NOMO-1 (cell line): Measurements from ENCODE around the gene MINDY4.

Source experiments
- DNase-seq, 2 experiments: peaks; one replicate each; lab custom pipeline; 2025; ENCODE audit not compliant: unreplicated experiment in 2 of 2; lab: John Stamatoyannopoulos, UW

MINDY4 gene

DNA sequence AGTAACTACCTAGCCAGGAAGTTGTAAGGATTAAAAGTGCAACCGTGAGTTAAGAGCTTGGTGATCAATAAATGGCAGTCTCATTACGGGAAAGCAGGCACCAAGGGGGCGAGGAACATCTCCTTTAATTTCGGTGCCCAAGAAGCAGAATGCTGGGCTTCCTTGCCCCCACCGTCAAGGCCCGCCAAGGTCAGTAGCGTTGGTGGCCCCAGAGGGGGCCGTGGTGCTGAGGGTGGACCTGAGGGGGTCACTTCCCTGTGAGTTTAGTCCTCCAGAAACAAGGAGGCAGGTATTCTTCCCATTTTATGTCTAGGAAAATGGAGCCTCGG lies 408 bp upstream of the MINDY4 start:
- DNase-seq, result no peak

DNA sequence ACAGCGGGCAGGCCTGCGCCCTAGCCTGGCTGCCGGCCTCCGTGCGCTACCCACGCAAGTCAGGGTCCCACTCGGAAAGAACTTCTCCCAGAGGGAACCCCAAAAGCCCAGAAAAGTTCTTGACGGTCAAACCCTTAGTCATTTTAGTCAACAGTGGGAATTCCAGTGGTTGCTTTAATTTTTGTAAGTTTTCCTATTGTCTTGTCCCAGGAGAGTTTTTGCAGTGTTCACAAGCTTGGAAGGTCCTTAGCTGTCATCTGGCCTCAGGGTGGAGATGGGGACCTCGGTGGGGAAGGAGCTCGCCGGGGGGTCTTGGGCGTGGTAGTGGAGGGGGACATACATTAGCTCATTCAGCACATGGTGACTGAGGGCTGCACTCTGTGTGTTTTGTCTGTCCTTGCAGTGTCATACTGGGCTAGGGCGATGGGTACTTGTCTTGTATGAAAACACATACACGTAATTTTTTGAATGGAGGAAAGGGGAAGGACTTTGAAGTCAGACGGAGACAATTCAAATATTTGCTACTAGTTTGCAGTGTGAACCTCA lies 736 bp downstream of the MINDY4 start:
- peak in 1 of 2 experiments; percentile 31 for DNase-seq

DNA sequence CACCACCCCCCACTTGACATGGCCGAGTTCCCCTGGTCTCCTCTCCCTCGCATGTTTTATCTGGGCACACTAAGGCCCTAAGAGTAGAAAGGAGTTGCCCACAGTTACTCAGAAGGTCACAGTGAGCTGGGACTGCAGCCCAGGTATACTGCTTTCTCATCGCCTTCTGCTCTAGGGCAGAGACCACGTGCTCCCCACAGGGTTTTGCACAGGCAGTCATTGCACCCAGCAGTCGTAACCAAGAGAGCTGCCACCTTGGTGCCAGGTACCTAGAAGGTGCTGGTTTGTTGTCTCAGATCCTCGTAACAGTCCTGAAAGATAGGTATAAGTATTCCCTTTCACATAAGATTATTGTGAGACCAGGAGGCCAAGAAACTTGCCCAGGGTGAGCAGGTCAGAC lies 1.8 kb downstream of the MINDY4 start:
- no peak for DNase-seq

DNA sequence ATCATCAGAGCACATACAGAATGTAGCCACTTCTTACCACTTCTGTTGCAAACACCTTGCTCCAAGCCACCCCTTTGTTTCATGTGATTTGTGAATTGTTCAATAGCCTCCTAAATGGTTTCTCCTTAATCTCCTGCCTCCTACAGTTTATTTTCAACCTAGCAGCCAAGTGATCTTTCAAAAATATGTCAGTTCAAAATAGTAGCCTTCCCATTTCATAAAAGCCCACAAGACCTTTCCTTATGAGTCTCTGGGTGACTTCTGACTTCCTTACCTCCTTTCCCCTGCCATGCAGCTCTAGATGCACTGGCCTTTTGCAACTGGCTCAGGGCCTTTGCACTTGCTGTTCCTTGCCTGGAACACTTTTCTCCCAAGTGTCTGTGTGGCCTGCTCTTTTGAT lies 4.8 kb downstream of the MINDY4 start:
- DNase-seq, result no peak

DNA sequence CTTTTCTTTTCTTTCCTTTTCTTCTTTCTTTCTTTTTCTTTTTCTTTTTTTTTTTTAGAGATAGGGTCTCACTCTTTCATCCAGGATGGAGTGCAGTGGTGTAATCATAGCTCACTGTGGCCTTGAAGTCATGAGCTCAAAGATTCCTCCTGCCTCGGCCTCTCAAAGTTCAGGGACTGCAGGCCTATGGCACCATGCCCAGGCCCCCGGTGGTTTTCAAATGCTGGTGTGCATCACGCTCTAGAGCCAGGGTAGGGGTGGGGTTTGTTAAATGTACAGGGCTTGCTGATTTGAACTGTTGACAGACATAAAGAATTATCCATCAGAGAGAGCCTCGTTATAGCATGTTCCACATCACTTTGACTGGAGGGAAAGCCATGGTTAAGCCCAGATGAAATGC lies 5.8 kb downstream of the MINDY4 start:
- DNase-seq, result no peak

DNA sequence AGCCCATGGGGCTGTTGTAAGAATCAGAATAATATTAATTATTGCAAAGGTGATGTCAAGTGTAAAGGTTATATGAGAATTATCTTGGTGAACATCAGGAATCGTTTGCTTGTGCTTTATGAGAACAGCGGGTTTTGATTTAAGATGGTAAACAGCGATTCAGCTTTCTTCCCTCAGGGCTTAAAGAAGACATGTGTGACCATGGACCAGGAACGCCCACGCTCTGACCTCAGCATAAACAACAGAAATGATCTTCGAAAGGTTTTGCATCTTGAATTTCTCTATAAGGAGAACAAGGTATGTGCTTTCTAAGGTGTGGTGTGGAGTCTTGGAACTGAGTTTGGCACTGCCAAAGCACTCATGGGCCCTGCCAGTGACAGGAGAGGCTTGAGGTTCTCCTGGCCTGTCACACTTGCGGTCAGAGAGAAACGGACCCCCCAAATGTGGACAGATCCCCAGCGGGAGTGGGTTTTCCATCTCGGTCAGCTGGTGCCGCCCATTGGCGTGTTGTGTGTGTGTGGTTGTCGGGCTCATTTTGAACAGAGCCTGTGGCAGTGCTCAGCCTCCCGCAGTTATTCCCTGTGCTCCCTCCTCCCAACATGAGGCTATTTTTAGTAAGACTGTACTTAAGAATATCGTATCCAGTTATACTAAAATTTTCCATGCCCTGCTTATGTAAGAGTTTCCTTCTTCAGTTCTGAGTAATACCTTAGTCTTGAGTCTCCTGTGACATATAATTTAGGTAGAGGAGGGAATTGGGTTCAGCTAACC lies 7.2 kb downstream of the MINDY4 start:
- no peak for DNase-seq

DNA sequence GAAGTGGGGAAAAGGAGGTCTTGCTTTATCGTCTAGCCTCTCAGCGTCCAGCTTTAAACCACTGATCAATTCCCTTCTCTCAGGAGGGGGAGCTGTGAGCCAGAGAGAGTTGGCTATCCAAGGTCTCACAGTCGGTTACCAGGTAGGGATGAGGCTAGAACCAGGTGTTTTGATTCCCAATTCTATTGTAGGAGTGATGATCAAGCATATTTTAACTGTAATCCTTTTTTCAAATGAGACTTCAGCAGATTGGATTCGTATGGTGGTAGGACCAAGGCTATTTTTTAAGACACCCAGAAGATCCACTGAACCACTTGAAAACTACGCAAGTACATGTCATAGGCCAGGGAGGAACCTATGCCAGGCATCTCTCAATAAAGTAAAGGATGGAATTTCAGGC lies 8.4 kb downstream of the MINDY4 start:
- DNase-seq, result no peak

DNA sequence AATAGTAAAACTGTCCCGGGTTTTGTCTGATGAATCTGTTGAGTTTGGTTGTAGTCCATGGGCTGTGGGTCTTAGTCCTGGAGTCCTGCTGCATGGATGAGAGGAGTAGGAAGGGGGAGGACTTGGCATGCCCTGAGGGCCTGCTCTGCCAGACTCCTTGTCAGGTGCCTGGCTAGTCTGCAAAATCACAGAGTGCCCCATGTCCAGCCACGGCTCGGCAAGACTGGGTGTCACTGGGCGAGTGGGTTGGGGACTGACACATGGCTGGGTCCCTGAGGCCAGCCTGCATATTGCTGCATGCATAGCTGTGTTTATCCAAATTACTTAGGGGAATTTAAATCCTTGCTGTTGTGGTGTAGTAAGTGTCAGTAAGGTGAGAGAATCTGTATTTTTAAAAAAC lies 9.7 kb downstream of the MINDY4 start:
- no peak for DNase-seq

DNA sequence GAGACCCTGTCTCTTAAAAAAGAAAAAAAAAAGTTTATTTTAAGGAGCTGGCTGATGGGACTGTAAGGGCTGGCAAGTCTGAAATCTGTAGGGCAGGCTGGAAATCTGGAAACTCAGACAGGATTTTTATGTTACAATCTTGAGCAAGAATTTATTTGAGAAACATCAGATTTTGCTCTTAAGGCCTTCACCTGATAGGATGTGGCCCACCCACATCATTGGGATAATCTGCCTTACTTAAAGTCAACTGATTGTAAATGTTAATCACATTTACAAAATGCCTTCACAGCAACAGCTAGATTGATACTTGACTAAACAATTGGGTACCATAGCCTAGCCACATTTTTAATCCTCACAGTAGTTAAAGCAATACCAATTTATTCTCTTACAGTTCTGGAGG lies 11.5 kb downstream of the MINDY4 start:
- no peak for DNase-seq

DNA sequence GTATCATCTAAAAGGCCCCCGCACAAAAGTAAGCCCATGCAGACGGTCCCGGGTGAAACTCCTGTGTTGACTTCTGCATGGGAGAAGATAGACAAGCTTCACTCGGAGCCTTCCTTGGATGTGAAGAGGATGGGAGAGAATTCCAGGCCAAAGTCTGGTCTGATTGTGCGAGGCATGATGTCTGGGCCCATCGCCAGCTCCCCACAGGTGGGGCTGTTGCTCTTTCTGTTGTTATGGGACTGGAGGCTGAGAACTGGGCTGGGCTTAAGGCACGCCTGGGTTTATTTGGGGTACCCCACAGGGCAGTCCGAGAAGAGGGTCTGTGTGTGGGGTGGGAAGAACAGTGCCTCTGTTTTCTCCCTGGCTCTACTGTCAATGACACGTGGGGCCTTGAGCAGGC lies 14.6 kb downstream of the MINDY4 start:
- DNase-seq, result no peak

DNA sequence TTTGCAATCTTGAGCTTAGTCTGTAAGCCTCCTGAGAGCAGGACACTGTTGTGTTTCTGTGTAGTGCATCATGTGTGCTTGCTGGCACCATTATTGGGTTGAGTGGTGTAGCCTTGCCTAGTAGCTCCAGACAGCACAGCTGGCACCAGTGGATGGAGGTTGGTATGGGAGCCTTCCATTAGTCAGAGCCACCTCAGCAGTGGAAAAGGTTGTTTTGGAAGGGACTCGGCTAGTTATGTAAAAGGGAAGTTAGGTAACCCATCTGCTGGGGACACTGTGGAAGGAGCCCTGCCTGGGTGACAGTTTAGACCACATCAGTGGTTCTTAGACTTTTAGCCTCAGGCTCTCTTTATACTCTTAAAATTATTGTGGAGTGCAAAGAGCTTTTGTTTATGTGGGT lies 16.3 kb downstream of the MINDY4 start:
- peak; percentile 25 to 56 for DNase-seq

DNA sequence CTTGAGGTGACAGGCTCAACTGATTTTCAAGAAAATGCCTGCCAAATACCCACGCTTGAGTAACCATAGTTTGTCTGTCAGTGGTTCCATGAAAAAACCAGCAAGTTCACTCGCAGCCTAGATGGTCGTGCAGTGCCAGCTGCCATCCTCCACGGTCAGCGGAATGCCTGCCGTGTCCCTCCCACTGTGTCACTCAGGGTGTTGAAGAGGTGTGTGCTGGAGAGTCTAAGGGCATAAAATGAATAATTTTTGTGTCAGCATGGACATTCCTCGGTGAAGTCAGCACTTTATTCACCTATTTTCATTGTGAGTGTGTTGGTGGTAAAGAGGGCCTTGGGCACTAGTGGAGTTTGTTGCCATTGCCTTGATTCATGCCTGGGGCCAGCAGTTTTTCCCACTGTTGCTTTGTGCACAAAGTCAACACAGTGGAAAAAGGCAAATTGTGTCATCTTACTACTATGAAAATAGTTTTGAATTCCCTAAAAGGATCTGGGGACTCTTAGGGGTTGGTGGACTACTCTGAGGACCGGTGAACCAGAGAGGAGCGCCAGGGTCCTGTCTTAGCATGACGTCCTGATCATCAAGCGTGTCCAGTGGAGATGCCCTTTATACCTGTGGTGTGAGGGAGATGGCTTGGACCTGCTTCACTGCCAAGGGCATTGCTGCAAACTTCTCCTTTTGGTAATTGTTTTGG lies 17.6 kb downstream of the MINDY4 start:
- no peak for DNase-seq

DNA sequence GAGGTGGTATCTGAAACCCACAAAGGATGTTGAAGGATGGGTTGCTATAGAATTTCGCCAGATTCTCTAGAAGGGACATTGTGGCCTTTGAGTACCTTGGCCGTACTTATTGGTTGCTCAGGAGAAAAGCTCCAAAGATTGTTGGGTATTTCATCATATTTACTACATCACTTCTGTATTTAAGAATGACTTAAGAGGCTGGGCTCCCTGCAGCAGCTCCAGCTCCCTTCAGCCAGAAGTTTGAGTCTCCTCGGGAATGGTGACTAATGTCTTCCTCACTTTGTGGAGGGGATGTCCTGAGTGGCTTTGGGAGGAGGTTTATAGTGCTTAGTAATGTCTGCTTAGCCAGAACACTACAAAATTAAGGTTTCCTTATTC lies 18.1 kb downstream of the MINDY4 start:
- peak in 1 of 2 experiments; percentile 32 for DNase-seq

DNA sequence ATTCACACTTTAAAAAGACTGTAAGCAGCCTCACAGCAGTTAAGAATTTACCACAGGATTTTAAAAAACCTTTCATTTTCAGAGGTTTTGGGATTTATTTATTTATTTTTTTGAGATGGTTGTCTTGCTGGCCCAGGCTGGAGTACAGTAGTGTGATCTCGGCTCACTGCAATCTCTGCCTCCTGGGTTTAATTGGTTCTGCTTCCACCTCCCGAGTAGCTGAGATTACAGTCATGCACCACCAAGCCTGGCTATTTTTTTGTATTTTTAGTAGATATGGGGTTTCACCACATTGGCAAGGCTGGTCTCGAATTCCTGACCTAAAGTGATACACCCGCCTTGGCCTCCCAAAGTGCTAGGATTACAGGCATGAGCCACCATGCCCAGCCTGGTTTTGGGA lies 19.1 kb downstream of the MINDY4 start:
- DNase-seq, result no peak

DNA sequence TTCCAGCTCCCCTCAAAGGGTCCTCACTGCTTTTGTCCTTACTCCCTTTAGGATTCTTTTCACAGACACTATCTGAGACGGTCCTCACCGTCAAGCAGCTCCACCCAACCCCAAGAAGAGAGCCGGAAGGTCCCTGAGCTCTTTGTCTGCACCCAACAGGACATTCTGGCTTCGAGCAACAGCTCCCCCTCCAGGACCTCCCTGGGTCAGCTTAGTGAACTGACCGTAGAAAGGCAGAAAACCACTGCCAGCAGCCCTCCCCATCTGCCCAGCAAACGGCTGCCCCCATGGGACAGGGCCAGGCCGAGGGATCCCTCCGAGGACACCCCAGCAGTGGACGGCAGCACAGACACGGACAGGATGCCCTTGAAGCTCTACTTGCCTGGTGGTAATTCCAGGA lies 19.9 kb downstream of the MINDY4 start:
- DNase-seq, result no peak

DNA sequence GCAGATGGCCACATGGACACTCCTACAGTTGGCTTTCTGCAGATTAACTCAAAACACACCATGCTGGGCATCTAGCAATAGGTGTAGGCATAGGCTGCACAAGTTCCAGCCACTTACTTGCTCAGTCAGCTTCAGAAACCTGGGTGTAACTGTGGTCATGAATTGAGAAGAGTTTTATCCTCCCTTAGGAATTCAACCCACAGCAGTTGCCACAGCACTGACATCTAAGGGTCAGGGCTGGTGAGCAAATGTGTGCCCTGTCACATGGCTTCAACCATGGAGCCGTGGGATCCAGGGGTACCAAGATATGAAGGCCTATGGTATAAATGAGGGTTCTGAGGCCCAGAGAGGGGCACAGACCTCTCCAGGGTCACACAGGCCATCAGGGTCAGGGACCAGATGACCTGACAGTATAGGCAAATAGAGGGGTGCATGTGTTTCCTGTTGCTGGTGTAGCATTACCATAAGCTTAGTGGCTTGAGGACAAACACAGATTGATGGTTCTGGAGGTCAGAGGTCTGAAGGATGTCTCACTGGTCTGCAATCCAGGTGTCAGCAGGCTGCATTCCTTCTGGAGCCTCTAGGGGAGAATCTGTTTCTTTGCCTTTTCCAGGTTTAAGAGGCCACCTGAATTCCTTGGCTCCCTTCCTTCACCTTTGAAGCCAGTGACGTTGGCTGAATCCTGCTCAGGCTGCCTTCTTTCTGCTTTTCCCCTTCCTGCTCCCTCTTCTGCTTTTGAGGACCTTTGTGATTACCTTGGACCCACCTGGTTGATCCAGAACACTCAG lies 24.1 kb downstream of the MINDY4 start:
- DNase-seq, result no peak

DNA sequence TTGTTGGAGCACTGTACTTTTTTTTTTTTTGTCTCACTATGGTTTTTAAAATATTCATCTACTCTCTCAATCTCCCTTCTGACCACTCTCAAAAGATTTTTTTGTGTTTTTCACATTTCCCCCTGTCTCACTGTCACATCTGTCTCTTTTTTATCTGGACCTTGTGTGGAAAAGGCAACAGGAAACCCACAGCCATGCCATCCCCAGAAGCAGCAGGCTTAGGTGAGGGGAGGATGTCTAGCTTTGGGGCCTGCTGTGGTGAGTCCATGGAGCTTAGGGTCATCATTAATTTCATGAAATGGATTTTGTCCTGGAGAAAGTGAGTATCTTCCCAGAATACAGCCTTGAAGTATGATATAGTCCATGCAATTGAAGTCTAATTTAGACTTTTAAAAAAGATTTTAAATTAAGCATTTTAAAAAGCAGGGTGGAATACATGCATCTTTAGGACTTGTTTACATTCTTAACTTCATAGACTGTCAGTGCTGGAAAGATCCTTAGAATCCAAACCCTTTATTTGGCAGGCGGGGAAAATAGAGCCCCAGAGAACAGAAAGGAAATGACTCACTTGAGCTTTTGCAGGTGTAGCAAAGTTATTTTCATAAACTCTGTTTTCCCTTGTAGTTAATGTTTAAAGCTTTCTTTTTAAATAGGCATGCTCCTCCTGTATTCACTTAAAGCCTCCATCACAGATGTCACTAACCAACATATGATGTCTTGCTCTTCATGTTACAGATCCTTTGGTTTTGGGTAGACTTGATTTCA lies 25.1 kb downstream of the MINDY4 start:
- DNase-seq, result no peak

DNA sequence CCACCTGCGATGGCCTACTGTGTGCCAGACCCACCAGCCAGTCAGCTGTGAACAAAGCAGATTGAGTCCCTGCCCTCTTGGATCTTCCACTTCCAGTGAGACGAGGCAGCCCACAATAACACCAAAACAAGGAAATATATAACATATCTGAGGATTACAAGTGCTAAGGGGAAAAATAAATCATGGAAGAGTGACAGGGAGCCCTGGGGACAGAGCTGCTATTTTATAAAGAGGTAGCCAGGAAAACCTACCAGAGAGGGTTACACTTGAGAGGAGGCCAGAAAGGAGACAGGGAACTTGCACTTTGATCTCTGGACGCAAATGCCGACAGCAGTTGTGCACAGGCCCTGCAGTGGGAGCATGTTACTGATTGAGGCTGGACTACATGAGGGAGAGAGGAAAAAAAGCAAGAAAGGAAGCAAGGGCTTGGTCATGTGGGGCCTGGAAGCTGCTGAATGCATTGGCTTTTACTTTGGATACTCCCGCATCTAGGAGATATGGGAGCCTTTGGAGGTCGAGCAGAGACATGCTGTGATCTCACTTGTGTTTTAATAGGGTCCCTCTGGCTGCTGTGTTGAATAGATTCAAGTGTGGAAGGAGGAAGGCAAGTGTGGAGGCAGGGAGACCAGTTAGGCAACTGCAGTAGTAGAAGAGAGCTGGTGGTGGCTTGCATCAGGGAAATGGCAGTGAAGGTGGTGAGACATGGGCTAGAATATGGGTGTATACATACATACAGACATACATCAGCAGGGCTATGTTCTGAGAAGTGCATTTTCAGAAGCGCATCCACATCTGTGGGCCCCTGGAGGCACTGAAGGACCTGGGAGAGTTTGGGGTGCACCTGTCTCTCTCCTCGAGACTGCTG lies 26.2 kb downstream of the MINDY4 start:
- DNase-seq, result no peak

DNA sequence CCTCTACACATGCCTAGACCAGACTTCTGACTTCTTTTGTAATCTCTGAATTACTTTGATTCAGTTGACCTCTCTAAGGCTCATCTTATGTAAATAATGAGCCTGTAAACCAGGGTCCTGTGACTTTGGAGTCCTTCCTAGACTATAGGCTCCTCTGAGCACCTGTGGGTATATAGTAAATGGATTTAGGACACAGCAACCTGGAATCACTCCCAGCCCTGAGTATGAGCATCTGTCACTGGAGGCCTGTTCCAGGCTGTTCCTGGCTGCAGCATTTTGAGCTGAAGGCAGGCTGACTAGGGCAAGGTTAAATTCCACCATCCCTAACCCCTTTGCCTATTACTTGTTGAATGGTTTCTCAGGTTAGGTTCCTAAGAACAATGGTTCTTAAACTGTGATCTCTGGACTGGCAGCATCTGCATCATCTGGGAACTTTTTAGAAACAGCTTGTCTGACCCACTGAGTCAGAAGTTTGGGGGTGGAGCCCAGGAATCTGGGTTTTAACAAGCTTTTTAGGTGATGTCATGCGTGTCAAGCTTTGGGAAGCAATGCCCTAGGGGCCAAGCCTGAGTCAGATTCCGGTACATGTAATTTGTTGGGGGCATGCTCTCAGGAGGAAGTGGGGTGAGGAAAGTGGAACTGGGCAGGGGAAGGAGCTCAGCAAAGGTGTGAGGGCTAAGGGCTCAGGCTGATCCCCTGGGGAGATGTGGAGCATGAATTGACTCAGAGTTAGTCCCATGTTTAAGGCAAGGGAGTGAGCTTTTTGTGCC lies 28.2 kb downstream of the MINDY4 start:
- DNase-seq, result peak; percentile 22 to 45
